ENCODE measurements around the gene CDHR1. TPM values are rescaled to one million over a fixed set of nuclear protein-coding genes. Genes with fewer than 3 reads are reported as not detected.

Gene CDHR1
- polyA plus RNA-seq, 3 donors = not detected

GRCh38 chr10:84230359-84230758 is 36.0 kb downstream of the CDHR1 start:
- no peak overlapping the region for H3K4me3 Mint-ChIP-seq
- Histone ChIP-seq H4K20me1 (ENCODE audit: insufficient read depth, low read length) (no peaks in the 10 kb centered on the region), H3K9me3 (replicated peaks in 1 of 2; ENCODE audit: control insufficient read depth in 1 of 2, insufficient read depth in 1 of 2, low read length in 2 of 2) (no peaks in the 10 kb centered on the region), H3K4me3 (replicated peaks in 1 of 3; ENCODE audit: low read depth in 2 of 3, low read length in 3 of 3) (no peak overlapping the region), H3K27me3 (ENCODE audit: control insufficient read depth in 2 of 2, insufficient read depth in 2 of 2, low read length in 2 of 2) (no peaks in the 10 kb centered on the region), H3K9ac (ENCODE audit: insufficient read depth, low read length, poor library complexity, severe bottlenecking) (no peak overlapping the region), H3K4me2 (replicated peaks; ENCODE audit: extremely low read depth, low read length, poor library complexity, severe bottlenecking) (no peak overlapping the region), H3K4me1 (ENCODE audit: control insufficient read depth in 1 of 2, insufficient read depth in 2 of 2, low read length in 2 of 2) (no peaks in the 10 kb centered on the region), H3K36me3 (replicated peaks in 1 of 2; ENCODE audit: control insufficient read depth in 1 of 2, insufficient read depth in 2 of 2, low read length in 2 of 2) (no peaks in the 10 kb centered on the region), H2AFZ (ENCODE audit: insufficient read depth, low read depth, low read length, poor library complexity, severe bottlenecking) (no peak overlapping the region), H3K27ac (ENCODE audit: low read depth in 1 of 2, low read length in 2 of 2) (no peak overlapping the region), H3K79me2 (ENCODE audit: insufficient read depth, low read length) (no peaks in the 10 kb centered on the region)
- 100% methylated on average over 1 of the region's 1 CpG for WGBS (ENCODE audit: insufficient coverage)
- intact Hi-C loops (cut with micrococcal nuclease) = no loop called here
- H3K9me3 Mint-ChIP-seq = peaks cover 0 to 7% (median 0%) of the 10 kb centered on the region in 7 donors
- no peak for TF ChIP-seq CTCF (IDR thresholded peaks at IDR 0.05)
- H3K27ac Mint-ChIP-seq = no peak overlapping the region
- no peak for DNase-seq
- no peaks in the 10 kb centered on the region for H3K4me1 Mint-ChIP-seq
- no peaks in the 10 kb centered on the region for H3K36me3 Mint-ChIP-seq
- H3K27me3 Mint-ChIP-seq (ENCODE audit: low read depth in 3 of 3) = peaks cover 2 to 7% (median 5%) of the 10 kb centered on the region in 3 donors

DNA sequence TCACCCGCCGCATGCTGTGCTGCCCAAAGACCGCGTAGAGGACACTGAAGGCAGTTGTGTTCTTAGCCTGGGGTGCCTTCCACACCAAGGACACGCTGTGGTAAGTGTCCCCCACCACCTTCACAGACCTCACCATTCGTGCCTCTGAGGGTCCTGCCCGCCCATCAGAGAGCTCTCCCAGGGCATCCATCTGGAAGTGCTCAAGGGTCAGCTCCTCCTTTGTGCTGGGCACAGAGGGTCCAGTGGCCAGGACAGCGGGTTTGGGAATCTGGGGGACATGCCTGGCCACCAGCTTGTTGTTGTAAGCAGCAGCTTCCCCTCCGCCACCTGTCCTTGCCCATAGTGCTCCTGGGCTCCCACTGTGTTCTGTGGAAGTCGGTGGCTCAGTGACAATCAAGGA is 38.0 kb downstream of the CDHR1 start:
- Histone ChIP-seq H2AFZ (ENCODE audit: insufficient read depth, low read depth, low read length, poor library complexity, severe bottlenecking) (no peak overlapping the region), H3K27ac (ENCODE audit: low read depth in 1 of 2, low read length in 2 of 2) (no peak overlapping the region), H3K79me2 (ENCODE audit: insufficient read depth, low read length) (no peaks in the 10 kb centered on the region), H3K27me3 (ENCODE audit: control insufficient read depth in 2 of 2, insufficient read depth in 2 of 2, low read length in 2 of 2) (no peaks in the 10 kb centered on the region), H3K4me3 (replicated peaks in 1 of 3; ENCODE audit: low read depth in 2 of 3, low read length in 3 of 3) (no peak overlapping the region), H3K36me3 (replicated peaks in 1 of 2; ENCODE audit: control insufficient read depth in 1 of 2, insufficient read depth in 2 of 2, low read length in 2 of 2) (no peaks in the 10 kb centered on the region), H3K9me3 (replicated peaks in 1 of 2; ENCODE audit: control insufficient read depth in 1 of 2, insufficient read depth in 1 of 2, low read length in 2 of 2) (no peaks in the 10 kb centered on the region), H3K4me2 (replicated peaks; ENCODE audit: extremely low read depth, low read length, poor library complexity, severe bottlenecking) (no peak overlapping the region), H3K9ac (ENCODE audit: insufficient read depth, low read length, poor library complexity, severe bottlenecking) (no peak overlapping the region), H3K4me1 (ENCODE audit: control insufficient read depth in 1 of 2, insufficient read depth in 2 of 2, low read length in 2 of 2) (no peaks in the 10 kb centered on the region), H4K20me1 (ENCODE audit: insufficient read depth, low read length) (no peaks in the 10 kb centered on the region)
- DNase-seq = no peak
- Mint-ChIP-seq H3K4me3 (no peak overlapping the region), H3K27me3 (ENCODE audit: low read depth in 3 of 3) (peaks cover 4 to 11% (median 8%) of the 10 kb centered on the region in 3 donors), H3K36me3 (no peaks in the 10 kb centered on the region), H3K9me3 (peaks cover 0 to 8% (median 1%) of the 10 kb centered on the region in 7 donors), H3K27ac (no peak overlapping the region), H3K4me1 (no peaks in the 10 kb centered on the region)
- 91% methylated on average over 10 of the region's 10 CpGs for WGBS (ENCODE audit: insufficient coverage)
- intact Hi-C loops (cut with micrococcal nuclease) = no loop called here
- no peak for TF ChIP-seq CTCF (IDR thresholded peaks at IDR 0.05)

All from CD14-positive monocyte (primary cell).